Mesenteric fat pad (tissue), 1 donor: Measurements from ENCODE around the gene ZNF423. TPM values are rescaled to one million over a fixed set of nuclear protein-coding genes. Genes with fewer than 3 reads are reported as not detected.
"Not testable (repeated sequence)": the region's sequence is repeated elsewhere in the genome, so short reads cannot be mapped to it uniquely, and the experiment has no call there.

Experiments used
- DNase-seq: peaks from one replicate; pipeline ENCODE4 v3.0.0-alpha.2; 2020; ENCODE audit warnings: low spot score
- total RNA-seq: library from RNA; stranded (reverse); fragmentation: NEBNext Ultra II Directional; extraction: Animal tissue kit (Norgen Biotek cat#: 25700); gene quantifications from one replicate; pipeline ENCODE4 v1.2.1, GENCODE V29; 2021
- donor health status: DM: yes; HTN: yes; CAD: no.

ZNF423 gene
- total RNA-seq, 1 donor from 2014 or later, result 13.5 TPM

- no peak for DNase-seq
Measured at GRCh38 chr16:49699841-49700175, 156.1 kb downstream of the ZNF423 start.

- DNase-seq, result no peak
Measured at GRCh38 chr16:49698931-49699840, 156.7 kb downstream of the ZNF423 start.

- no peak for DNase-seq
Measured at GRCh38 chr16:49698453-49698815, 157.5 kb downstream of the ZNF423 start.

GRCh38 chr16:49697631-49698452 is 158.1 kb downstream of the ZNF423 start:
- no peak for DNase-seq

- DNase-seq, result no peak
Measured at GRCh38 chr16:49696414-49697101, 159.4 kb downstream of the ZNF423 start.

- no peak for DNase-seq
Measured at GRCh38 chr16:49695782-49696413, 160.0 kb downstream of the ZNF423 start.

- no peak for DNase-seq
Measured at GRCh38 chr16:49693445-49693844, 162.5 kb downstream of the ZNF423 start.

GRCh38 chr16:49690778-49691177 is 165.1 kb downstream of the ZNF423 start:
- no peak for DNase-seq

GRCh38 chr16:49688036-49688697 is 167.7 kb downstream of the ZNF423 start:
- no peak for DNase-seq

- no peak for DNase-seq
Measured at GRCh38 chr16:49687476-49688002, 168.4 kb downstream of the ZNF423 start.

GRCh38 chr16:49684696-49685095 is 171.2 kb downstream of the ZNF423 start:
- DNase-seq, result no peak

GRCh38 chr16:49682577-49683165 is 173.2 kb downstream of the ZNF423 start:
- no peak for DNase-seq

- DNase-seq, result no peak
Measured at GRCh38 chr16:49681217-49681883, 174.6 kb downstream of the ZNF423 start.

- DNase-seq, result no peak
Measured at GRCh38 chr16:49679095-49679494, 176.8 kb downstream of the ZNF423 start.

GRCh38 chr16:49677661-49678060 is 178.3 kb downstream of the ZNF423 start:
- not testable (repeated sequence) for DNase-seq

- no peak for DNase-seq
Measured at GRCh38 chr16:49675413-49675812, 180.5 kb downstream of the ZNF423 start.

GRCh38 chr16:49674990-49675389 is 180.9 kb downstream of the ZNF423 start:
- no peak for DNase-seq

GRCh38 chr16:49674351-49674851 is 181.5 kb downstream of the ZNF423 start:
- DNase-seq, result no peak

- no peak for DNase-seq
Measured at GRCh38 chr16:49673442-49673841, 182.5 kb downstream of the ZNF423 start.
